ENCODE measurements around the gene TLE4. TPM values are rescaled to one million over a fixed set of nuclear protein-coding genes. Genes with fewer than 3 reads are reported as not detected.

Gene TLE4
- total RNA-seq, 1 experiment from 2014 or later, result 8.1 TPM

GRCh38 chr9:79579624-79580023 lies 7.9 kb downstream of the TLE4 start:
- H3K36me3 ChIP-seq (ENCODE audit: control insufficient read depth, insufficient read depth, low read length), result no peaks in the 10 kb centered on the region
- no peak overlapping the region for H3K4me3 Mint-ChIP-seq (ENCODE audit: unreplicated experiment)
- H3K27me3 Mint-ChIP-seq (ENCODE audit: insufficient read depth, unreplicated experiment), result no peaks in the 10 kb centered on the region
- no peaks in the 10 kb centered on the region for H3K4me1 ChIP-seq
- H3K4me3 ChIP-seq (ENCODE audit: low read depth, low read length), result no peak overlapping the region
- intact Hi-C loops (cut with micrococcal nuclease; ENCODE audit: unreplicated experiment), result loop anchor here (10.0 kb wide), 1 partner anchor 185 kb away; no protein-coding TSS in a partner anchor
- peaks cover 5% of the 10 kb centered on the region for H3K4me1 Mint-ChIP-seq (ENCODE audit: low read depth, unreplicated experiment)
- no peak for DNase-seq
- ChIA-PET CTCF (no interaction called here), POLR2A (no interaction called here)
- no peaks in the 10 kb centered on the region for H3K9me3 Mint-ChIP-seq (ENCODE audit: unreplicated experiment)
- no peaks in the 10 kb centered on the region for H3K27me3 ChIP-seq (replicated peaks; ENCODE audit: control insufficient read depth, insufficient read depth, low read length)
- no peaks in the 10 kb centered on the region for H3K36me3 Mint-ChIP-seq (ENCODE audit: insufficient read depth, unreplicated experiment)
- H3K9me3 ChIP-seq, result no peaks in the 10 kb centered on the region
- no peak overlapping the region for H3K27ac Mint-ChIP-seq (ENCODE audit: unreplicated experiment)
- TF ChIP-seq CTCF (IDR thresholded peaks at IDR 0.05; ENCODE audit: insufficient read depth in 1 of 2, low read depth in 1 of 2, low read length in 1 of 2, severe bottlenecking in 1 of 2, unreplicated experiment in 1 of 2), result no peak
- BruUV-seq (replicated peaks), result no TSS peak

- Histone ChIP-seq H3K4me1 (no peaks in the 10 kb centered on the region), H3K9me3 (no peaks in the 10 kb centered on the region), H3K36me3 (ENCODE audit: control insufficient read depth, insufficient read depth, low read length) (no peaks in the 10 kb centered on the region), H3K4me3 (ENCODE audit: low read depth, low read length) (no peak overlapping the region), H3K27me3 (replicated peaks; ENCODE audit: control insufficient read depth, insufficient read depth, low read length) (no peaks in the 10 kb centered on the region)
- DNase-seq, result no peak
- Mint-ChIP-seq H3K27ac (ENCODE audit: unreplicated experiment) (no peak overlapping the region), H3K9me3 (ENCODE audit: unreplicated experiment) (no peaks in the 10 kb centered on the region), H3K4me1 (ENCODE audit: low read depth, unreplicated experiment) (peaks cover 5% of the 10 kb centered on the region), H3K36me3 (ENCODE audit: insufficient read depth, unreplicated experiment) (no peaks in the 10 kb centered on the region), H3K27me3 (ENCODE audit: insufficient read depth, unreplicated experiment) (no peaks in the 10 kb centered on the region), H3K4me3 (ENCODE audit: unreplicated experiment) (no peak overlapping the region)
- intact Hi-C loops (cut with micrococcal nuclease; ENCODE audit: unreplicated experiment), result no loop called here
- TF ChIP-seq CTCF (IDR thresholded peaks at IDR 0.05; ENCODE audit: insufficient read depth in 1 of 2, low read depth in 1 of 2, low read length in 1 of 2, severe bottlenecking in 1 of 2, unreplicated experiment in 1 of 2), result no peak
- POLR2A ChIA-PET, result no interaction called here
- CTCF ChIA-PET, result no interaction called here
- BruUV-seq (replicated peaks), result no TSS peak
These were observed 8.3 kb downstream of the TLE4 start for GRCh38 chr9:79580055-79580454.

- TF ChIP-seq CTCF (IDR thresholded peaks at IDR 0.05; ENCODE audit: insufficient read depth in 1 of 2, low read depth in 1 of 2, low read length in 1 of 2, severe bottlenecking in 1 of 2, unreplicated experiment in 1 of 2), result no peak
- intact Hi-C loops (cut with micrococcal nuclease; ENCODE audit: unreplicated experiment), result no loop called here
- BruUV-seq (replicated peaks), result no TSS peak
- ChIA-PET CTCF (no interaction called here), POLR2A (no interaction called here)
- Histone ChIP-seq H3K9me3 (no peaks in the 10 kb centered on the region), H3K36me3 (ENCODE audit: control insufficient read depth, insufficient read depth, low read length) (no peaks in the 10 kb centered on the region), H3K4me1 (no peaks in the 10 kb centered on the region), H3K27me3 (replicated peaks; ENCODE audit: control insufficient read depth, insufficient read depth, low read length) (no peaks in the 10 kb centered on the region), H3K4me3 (ENCODE audit: low read depth, low read length) (no peak overlapping the region)
- no peak for DNase-seq
- Mint-ChIP-seq H3K27me3 (ENCODE audit: insufficient read depth, unreplicated experiment) (no peaks in the 10 kb centered on the region), H3K4me1 (ENCODE audit: low read depth, unreplicated experiment) (peaks cover 5% of the 10 kb centered on the region), H3K9me3 (ENCODE audit: unreplicated experiment) (no peaks in the 10 kb centered on the region), H3K27ac (ENCODE audit: unreplicated experiment) (no peak overlapping the region), H3K4me3 (ENCODE audit: unreplicated experiment) (no peak overlapping the region), H3K36me3 (ENCODE audit: insufficient read depth, unreplicated experiment) (no peaks in the 10 kb centered on the region)
These were observed 9.6 kb downstream of the TLE4 start for GRCh38 chr9:79581388-79581787.
